ENCODE results near the gene CFAP206.

The CFAP206 gene

GRCh38 chr6:87393026-87393622, 14.6 kb upstream of the CFAP206 start:
- DNase-seq = peak; percentile 41 to 60 (median 44)
- ATAC-seq (replicated peaks) = peak; percentile 99
- no peaks in the 10 kb centered on the region for H3K9me3 Mint-ChIP-seq
- no peak overlapping the region for H3K4me3 Mint-ChIP-seq
- H3K27me3 Mint-ChIP-seq = no peaks in the 10 kb centered on the region
- peaks cover 0 to 4% of the 10 kb centered on the region in 2 donors for H3K4me1 Mint-ChIP-seq (ENCODE audit: low read depth in 2 of 2)
- no peak overlapping the region for H3K27ac Mint-ChIP-seq
- no peaks in the 10 kb centered on the region for H3K36me3 Mint-ChIP-seq (ENCODE audit: insufficient read depth)

GRCh38 chr6:87395431-87395830, 12.3 kb upstream of the CFAP206 start:
- no peak for ATAC-seq (replicated peaks)
- Mint-ChIP-seq H3K36me3 (ENCODE audit: insufficient read depth) (no peaks in the 10 kb centered on the region), H3K27ac (no peak overlapping the region), H3K9me3 (no peaks in the 10 kb centered on the region), H3K4me3 (no peak overlapping the region), H3K4me1 (ENCODE audit: low read depth in 2 of 2) (peaks cover 0 to 4% of the 10 kb centered on the region in 2 donors), H3K27me3 (no peaks in the 10 kb centered on the region)
- no peak for DNase-seq

DNA sequence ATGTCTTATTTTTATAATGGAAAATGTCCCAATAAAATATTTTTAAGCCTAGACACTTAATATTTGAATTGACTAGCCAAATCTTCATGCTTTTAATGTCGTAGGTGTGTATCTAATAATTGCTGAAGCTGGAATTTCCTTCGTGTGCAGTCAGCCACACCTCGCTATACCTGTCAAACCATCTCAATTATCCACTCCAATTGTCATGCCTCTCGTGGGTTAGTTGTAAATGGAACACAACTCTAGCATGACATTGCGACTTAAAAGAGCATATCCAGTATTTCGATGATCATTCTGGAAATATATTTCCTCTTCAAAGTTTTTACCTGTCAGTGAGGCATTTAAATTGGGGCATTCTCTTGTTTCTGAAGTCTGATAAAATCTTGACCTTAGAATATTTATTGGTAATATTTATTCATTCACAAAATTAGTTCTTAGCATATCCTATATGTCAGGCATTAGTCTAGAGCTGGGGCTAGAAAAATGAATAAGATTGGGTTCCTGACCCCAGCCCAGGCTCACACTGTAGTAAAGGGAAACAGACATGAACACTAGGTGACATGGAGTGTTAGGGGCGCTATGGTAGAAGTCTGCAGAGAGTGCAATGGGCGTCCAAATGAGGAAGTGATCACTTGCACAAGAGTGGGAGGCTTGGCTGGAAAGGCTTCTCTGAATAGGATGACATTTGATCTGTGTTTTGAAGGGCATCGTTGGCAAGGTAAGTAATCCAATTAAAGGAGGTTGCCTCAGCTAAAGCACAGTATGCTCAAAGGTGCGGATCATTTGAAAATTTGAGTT, 11.0 kb upstream of the CFAP206 start:
- Mint-ChIP-seq H3K27me3 (no peaks in the 10 kb centered on the region), H3K9me3 (no peaks in the 10 kb centered on the region), H3K27ac (peak overlapping the region in 1 of 2 donors; percentile 49), H3K36me3 (ENCODE audit: insufficient read depth) (no peaks in the 10 kb centered on the region), H3K4me3 (no peak overlapping the region), H3K4me1 (ENCODE audit: low read depth in 2 of 2) (peaks cover 0 to 4% of the 10 kb centered on the region in 2 donors)
- no peak for DNase-seq
- ATAC-seq (replicated peaks) = no peak

DNA sequence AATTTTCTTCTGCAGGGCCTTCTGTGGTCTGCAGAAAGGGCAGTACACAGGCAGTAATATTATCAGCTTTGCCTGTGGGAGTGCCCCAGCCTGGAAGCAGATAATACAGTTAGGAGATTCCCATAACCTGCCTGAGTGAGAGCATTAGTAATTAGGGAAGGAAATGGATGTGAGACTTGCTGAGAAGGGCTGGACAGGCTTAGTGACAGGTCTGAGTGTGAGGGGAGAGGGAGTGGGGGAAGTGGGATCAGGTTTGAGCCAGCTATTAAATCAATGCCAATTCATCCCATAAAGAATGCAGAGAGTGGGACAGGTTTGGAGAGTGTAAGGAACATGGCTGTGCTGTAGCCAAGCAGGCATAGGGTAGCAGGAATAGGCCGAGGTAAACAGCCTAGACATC, 10.1 kb upstream of the CFAP206 start:
- ATAC-seq (replicated peaks) = no peak
- Mint-ChIP-seq H3K27ac (no peak overlapping the region), H3K36me3 (ENCODE audit: insufficient read depth) (no peaks in the 10 kb centered on the region), H3K9me3 (no peaks in the 10 kb centered on the region), H3K4me3 (no peak overlapping the region), H3K4me1 (ENCODE audit: low read depth in 2 of 2) (peaks cover 0 to 4% of the 10 kb centered on the region in 2 donors), H3K27me3 (no peaks in the 10 kb centered on the region)
- DNase-seq = no peak

- Mint-ChIP-seq H3K4me3 (no peak overlapping the region), H3K36me3 (ENCODE audit: insufficient read depth) (no peaks in the 10 kb centered on the region), H3K4me1 (ENCODE audit: low read depth in 2 of 2) (no peaks in the 10 kb centered on the region), H3K27me3 (peaks cover 0 to 13% of the 10 kb centered on the region in 2 donors), H3K9me3 (no peaks in the 10 kb centered on the region), H3K27ac (no peak overlapping the region)
- DNase-seq (no peak), ATAC-seq (replicated peaks) (no peak)
These were observed 5.9 kb upstream of the CFAP206 start for GRCh38 chr6:87401832-87402231.

- ATAC-seq (replicated peaks) (no peak), DNase-seq (no peak)
- Mint-ChIP-seq H3K27me3 (peaks cover 13 to 32% of the 10 kb centered on the region in 2 donors), H3K27ac (peak overlapping the region; percentile 72 to 90), H3K4me1 (ENCODE audit: low read depth in 2 of 2) (peaks cover 5 to 6% of the 10 kb centered on the region in 2 donors), H3K9me3 (no peaks in the 10 kb centered on the region), H3K36me3 (ENCODE audit: insufficient read depth) (peaks cover 9% of the 10 kb centered on the region), H3K4me3 (peak overlapping the region; percentile 86 to 87)
These were observed 241 bp upstream of the CFAP206 start for GRCh38 chr6:87407561-87407900.

DNA sequence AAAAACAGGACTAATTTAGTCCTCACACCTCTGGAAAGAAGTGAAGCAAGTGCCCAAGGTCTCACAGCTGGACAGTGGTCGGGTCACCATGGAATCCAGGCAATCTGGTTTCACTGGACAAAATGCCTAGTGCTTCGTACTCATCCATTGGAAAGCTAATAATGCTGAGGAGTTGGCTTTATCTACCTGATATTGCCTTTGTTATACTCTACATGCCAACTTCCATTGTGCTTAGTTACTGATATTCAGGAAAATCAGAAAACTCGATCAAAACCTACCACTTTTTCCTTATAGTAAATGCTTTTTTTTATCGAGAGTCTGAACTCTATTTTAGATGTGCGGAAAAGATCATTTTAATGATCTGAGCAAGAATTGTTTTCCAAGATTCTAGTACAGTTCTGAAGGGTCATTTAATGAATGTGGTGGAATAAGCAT, 966 bp downstream of the CFAP206 start:
- H3K36me3 Mint-ChIP-seq (ENCODE audit: insufficient read depth) = peaks cover 9% of the 10 kb centered on the region
- H3K4me3 Mint-ChIP-seq = peak overlapping the region; percentile 86 to 87
- peaks cover 5 to 6% of the 10 kb centered on the region in 2 donors for H3K4me1 Mint-ChIP-seq (ENCODE audit: low read depth in 2 of 2)
- DNase-seq = no peak
- peak overlapping the region in 1 of 2 donors; percentile 90 for H3K27ac Mint-ChIP-seq
- H3K9me3 Mint-ChIP-seq = no peaks in the 10 kb centered on the region
- ATAC-seq (replicated peaks) = no peak
- H3K27me3 Mint-ChIP-seq = peaks cover 15 to 40% of the 10 kb centered on the region in 2 donors

DNA sequence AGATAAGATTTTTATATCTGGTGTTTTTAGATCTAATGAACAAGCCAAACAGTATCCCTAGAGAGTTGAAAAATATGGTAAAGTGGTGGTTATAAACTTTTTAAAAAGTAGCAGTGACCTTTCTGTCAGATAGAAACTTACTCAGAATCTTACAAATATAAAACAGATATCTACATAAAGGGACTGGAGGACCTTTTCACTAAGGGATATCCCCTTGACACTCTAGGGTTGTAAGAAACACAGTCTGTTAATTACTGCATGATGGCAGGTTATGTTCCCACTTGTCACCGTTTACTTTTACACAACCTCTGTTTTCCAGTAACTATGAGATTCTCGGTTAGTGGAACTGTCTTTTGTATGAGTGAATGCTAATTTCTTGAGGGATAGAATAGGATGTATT, 11.5 kb downstream of the CFAP206 start:
- no peak for ATAC-seq (replicated peaks)
- no peak overlapping the region for H3K4me3 Mint-ChIP-seq
- no peak for DNase-seq
- H3K27ac Mint-ChIP-seq = no peak overlapping the region
- no peaks in the 10 kb centered on the region for H3K4me1 Mint-ChIP-seq (ENCODE audit: low read depth in 2 of 2)
- H3K9me3 Mint-ChIP-seq = no peaks in the 10 kb centered on the region
- no peaks in the 10 kb centered on the region for H3K36me3 Mint-ChIP-seq (ENCODE audit: insufficient read depth)
- H3K27me3 Mint-ChIP-seq = peaks cover 0 to 4% of the 10 kb centered on the region in 2 donors

- H3K27me3 Mint-ChIP-seq = peaks cover 0 to 4% of the 10 kb centered on the region in 2 donors
- H3K27ac Mint-ChIP-seq = no peak overlapping the region
- DNase-seq = no peak
- ATAC-seq (replicated peaks) = no peak
- H3K4me3 Mint-ChIP-seq = no peak overlapping the region
- no peaks in the 10 kb centered on the region for H3K36me3 Mint-ChIP-seq (ENCODE audit: insufficient read depth)
- H3K4me1 Mint-ChIP-seq (ENCODE audit: low read depth in 2 of 2) = no peaks in the 10 kb centered on the region
- no peaks in the 10 kb centered on the region for H3K9me3 Mint-ChIP-seq
These were observed 12.6 kb downstream of the CFAP206 start for GRCh38 chr6:87420360-87420759.

GRCh38 chr6:87421576-87421975, 13.8 kb downstream of the CFAP206 start:
- ATAC-seq (replicated peaks) (no peak), DNase-seq (no peak)
- Mint-ChIP-seq H3K4me1 (ENCODE audit: low read depth in 2 of 2) (no peaks in the 10 kb centered on the region), H3K36me3 (ENCODE audit: insufficient read depth) (no peaks in the 10 kb centered on the region), H3K27ac (no peak overlapping the region), H3K9me3 (no peaks in the 10 kb centered on the region), H3K27me3 (peaks cover 0 to 4% of the 10 kb centered on the region in 2 donors), H3K4me3 (no peak overlapping the region)

DNA sequence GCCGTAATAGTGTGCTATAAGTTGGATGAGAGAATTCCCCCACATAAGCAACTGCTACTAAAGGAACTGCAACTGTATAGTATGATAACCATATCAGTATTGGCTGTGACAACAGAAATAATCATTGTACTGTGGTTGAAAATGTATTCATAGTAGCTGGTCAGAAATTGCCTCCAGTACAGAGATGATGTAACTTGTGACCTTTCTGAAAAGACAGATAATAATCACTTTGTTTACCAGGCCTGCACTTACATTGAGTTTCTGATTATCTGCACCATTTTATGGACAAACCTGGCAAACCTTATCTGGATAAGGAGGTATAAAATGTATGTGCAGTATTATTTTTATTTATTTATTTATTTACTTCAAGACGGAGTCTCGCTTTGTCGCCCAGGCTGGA, 19.0 kb downstream of the CFAP206 start:
- no peaks in the 10 kb centered on the region for H3K4me1 Mint-ChIP-seq (ENCODE audit: low read depth in 2 of 2)
- DNase-seq = no peak
- H3K27ac Mint-ChIP-seq = no peak overlapping the region
- peaks cover 13 to 21% of the 10 kb centered on the region in 2 donors for H3K27me3 Mint-ChIP-seq
- H3K36me3 Mint-ChIP-seq (ENCODE audit: insufficient read depth) = no peaks in the 10 kb centered on the region
- H3K9me3 Mint-ChIP-seq = no peaks in the 10 kb centered on the region
- ATAC-seq (replicated peaks) = no peak
- H3K4me3 Mint-ChIP-seq = no peak overlapping the region

DNA sequence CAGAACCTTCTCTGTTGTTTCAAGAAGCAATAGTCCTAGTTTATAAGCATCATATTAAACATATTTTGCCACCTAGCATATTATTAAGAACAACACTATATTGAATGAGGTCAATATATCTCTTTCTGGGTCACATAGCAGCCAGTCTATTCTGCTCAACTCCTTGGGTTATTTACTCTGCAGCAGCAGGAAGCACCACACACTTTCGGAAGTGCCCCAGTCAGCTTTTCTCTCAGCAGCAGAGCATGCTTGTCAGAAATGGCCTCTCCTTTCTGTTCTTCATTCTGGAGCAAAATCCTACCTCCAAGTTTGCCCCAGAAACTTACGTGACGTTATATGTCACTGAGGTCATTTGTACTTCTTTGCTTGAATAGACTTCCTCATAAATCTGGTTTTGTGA, 22.7 kb downstream of the CFAP206 start:
- H3K9me3 Mint-ChIP-seq = no peaks in the 10 kb centered on the region
- peaks cover 13 to 29% of the 10 kb centered on the region in 2 donors for H3K27me3 Mint-ChIP-seq
- DNase-seq (no peak), ATAC-seq (replicated peaks) (no peak)
- no peak overlapping the region for H3K27ac Mint-ChIP-seq
- H3K4me3 Mint-ChIP-seq = no peak overlapping the region
- no peaks in the 10 kb centered on the region for H3K36me3 Mint-ChIP-seq (ENCODE audit: insufficient read depth)
- no peaks in the 10 kb centered on the region for H3K4me1 Mint-ChIP-seq (ENCODE audit: low read depth in 2 of 2)

DNA sequence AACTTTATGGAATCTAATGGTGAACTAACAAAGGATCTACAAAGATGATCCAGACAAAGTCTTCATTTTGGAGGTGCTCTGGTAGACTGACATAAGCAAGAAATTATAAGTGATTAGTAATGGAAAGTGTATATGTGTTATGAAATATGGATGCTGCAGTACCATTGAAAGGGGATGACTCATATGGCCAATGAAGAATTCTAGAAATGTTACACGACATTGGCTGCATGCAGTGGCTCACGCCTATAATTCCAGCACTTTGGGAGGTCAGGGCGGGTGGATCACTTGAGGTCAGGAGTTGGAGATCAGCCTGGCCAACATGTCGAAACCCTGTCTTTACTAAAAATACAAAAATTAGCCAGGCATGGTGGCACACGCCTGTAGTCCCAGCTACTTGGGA, 23.5 kb downstream of the CFAP206 start:
- no peaks in the 10 kb centered on the region for H3K4me1 Mint-ChIP-seq (ENCODE audit: low read depth in 2 of 2)
- peaks cover 13 to 29% of the 10 kb centered on the region in 2 donors for H3K27me3 Mint-ChIP-seq
- no peaks in the 10 kb centered on the region for H3K9me3 Mint-ChIP-seq
- ATAC-seq (replicated peaks) (no peak), DNase-seq (no peak)
- H3K4me3 Mint-ChIP-seq = no peak overlapping the region
- H3K36me3 Mint-ChIP-seq (ENCODE audit: insufficient read depth) = no peaks in the 10 kb centered on the region
- H3K27ac Mint-ChIP-seq = no peak overlapping the region

DNA sequence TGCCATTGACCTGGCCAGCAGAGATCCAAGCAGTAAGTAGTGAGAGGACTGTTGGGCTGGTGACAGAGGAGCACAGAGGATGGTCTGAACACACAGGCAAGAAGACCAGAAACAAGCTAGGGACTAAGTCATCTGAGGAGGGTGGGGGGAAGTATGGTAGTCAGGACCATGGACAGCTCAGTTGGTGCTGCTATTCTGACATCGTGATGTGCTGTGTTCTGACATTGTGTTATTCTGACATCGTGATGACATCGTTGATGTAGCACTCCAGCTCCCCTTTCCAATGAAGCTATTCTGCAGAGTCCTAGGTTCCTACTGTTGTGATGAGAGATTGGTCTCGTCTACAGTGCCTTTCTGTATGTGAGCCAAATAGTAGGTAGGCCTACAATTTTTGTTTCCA, 28.7 kb downstream of the CFAP206 start:
- Mint-ChIP-seq H3K27me3 (peaks cover 17 to 22% of the 10 kb centered on the region in 2 donors), H3K4me1 (ENCODE audit: low read depth in 2 of 2) (no peaks in the 10 kb centered on the region), H3K4me3 (no peak overlapping the region), H3K36me3 (ENCODE audit: insufficient read depth) (no peaks in the 10 kb centered on the region), H3K9me3 (peaks cover 0 to 2% of the 10 kb centered on the region in 2 donors), H3K27ac (no peak overlapping the region)
- peak; percentile 78 for ATAC-seq (replicated peaks)
- peak; percentile 31 to 43 (median 39) for DNase-seq
